ENCODE results near the gene IQCC. TPM values are rescaled to one million over a fixed set of nuclear protein-coding genes. Genes with fewer than 3 reads are reported as not detected.
"Not testable (repeated sequence)": the region's sequence is repeated elsewhere in the genome, so short reads cannot be mapped to it uniquely, and the experiment has no call there.

The IQCC gene
- total RNA-seq (2014; rRNA removed; shearing (Covaris generic)) = 2.9 and 5.6 TPM in 2 replicates

DNA sequence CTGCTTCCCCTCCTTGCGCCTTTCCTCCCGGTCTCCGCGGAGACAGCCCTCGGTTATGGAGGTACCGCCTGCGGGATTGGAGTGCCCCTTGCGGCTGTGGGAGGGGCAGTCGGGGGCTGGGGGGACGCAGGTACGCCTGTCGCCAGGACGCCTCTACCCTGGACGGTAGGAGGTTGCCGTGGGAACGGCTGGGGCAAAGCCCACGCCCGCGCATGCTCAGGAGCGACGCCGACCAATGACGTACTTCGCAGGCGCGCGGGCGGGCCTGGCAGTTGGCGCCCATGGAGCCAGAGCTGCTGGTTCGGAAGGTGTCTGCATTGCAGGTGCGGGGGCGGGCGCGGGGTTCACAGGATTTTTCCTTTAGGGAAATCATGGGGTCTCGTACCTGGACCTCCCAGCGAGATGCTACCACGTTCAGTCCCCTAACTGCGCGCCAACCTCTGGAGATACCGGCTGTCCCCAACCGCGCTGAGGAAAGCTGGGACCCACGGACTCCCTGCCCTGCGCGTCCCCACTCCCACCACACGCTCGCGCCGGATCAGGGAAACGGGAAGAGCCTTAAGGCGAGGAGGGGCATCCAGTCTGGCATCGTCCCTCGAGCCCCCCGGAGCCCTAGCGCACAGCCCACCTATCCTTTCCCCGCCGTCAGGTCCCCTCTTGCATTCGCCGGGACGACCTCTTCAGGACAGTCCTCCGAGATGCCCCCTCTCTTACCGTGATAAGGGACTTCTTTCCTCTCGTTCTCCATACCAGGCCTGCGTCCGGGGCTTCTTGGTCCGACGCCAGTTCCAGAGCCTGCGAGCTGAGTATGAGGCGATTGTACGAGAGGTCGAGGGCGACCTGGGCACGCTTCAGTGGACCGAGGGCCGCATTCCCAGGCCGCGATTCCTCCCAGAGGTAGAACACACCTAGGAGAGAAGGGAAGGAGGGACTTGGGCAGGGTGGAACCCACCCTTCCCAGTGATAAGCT is at the start of gene IQCC:
IQCC (plus strand) TSS at position 271 of the 970 bp plus-strand sequence; CDS start at position 282, 11 bp downstream.
- DNase-seq (ENCODE audit: low read depth) = peak; percentile 77

- DNase-seq (ENCODE audit: low read depth) = no peak
These were observed 46.3 kb upstream of the IQCC start for GRCh38 chr1:32159189-32159588.

GRCh38 chr1:32163405-32163804 is 42.1 kb upstream of the IQCC start:
- no peak for DNase-seq (ENCODE audit: low read depth)

GRCh38 chr1:32165633-32166032 is 39.8 kb upstream of the IQCC start:
- DNase-seq (ENCODE audit: low read depth) = not testable (repeated sequence)

DNA sequence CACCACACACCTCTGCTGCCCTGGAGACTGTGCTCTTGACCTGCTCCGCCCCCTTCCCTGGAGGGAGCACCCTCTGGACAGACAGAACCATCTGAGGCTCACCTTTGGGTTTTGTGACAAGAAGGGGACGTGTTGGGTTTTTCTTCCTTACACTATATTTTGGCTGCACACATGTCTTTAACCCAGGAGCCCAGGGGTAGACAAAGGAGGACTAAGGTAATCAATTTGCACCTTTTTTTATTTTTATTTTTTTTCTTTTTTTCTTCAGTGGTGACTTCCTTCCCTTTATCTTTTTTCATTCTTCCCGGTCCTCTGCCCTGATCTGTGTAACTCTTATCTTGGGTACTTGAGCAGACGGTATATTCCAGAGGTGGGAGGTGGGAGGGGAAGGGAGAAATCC is 34.5 kb upstream of the IQCC start:
- DNase-seq (ENCODE audit: low read depth) = no peak

- peak; percentile 40 for DNase-seq (ENCODE audit: low read depth)
These were observed 32.7 kb upstream of the IQCC start for GRCh38 chr1:32172621-32173245.

DNA sequence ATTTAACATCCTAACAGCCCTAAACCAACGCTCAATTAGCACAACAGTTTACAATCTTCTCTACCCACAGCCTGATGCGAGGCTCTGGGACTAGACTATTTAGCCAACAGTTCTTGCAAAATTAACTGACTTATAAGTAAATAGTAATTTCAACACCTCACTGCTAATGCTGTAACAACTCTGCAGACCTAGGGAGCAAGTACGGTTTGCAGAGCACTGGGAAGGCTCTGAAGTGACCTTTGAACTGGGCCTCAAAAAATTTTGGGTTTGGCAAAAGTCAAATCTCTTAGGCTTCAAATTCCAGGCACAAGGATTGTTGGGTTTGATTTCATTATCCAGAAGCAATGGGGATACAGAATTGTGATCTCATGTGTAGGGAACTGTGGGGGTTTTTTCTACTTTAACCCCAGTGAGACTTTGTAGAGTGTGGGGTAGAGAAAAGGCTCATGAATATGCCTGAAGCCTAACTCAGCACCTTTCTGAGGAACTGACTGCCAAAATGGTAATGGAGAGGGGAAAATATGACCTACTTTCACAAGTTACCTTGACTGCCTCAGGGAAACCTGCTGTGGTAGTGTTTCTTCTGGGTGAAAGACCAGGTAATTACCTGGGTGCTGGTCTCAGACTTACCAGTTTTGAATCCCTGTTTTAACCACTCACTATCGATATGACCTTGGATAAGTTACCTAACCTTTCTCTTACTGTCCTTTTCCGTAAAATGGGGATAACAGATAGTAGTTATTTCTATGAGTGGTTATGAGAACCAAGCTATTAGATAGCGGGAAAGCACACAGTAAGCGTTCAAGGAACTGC is 26.9 kb upstream of the IQCC start:
- no peak for DNase-seq (ENCODE audit: low read depth)

DNA sequence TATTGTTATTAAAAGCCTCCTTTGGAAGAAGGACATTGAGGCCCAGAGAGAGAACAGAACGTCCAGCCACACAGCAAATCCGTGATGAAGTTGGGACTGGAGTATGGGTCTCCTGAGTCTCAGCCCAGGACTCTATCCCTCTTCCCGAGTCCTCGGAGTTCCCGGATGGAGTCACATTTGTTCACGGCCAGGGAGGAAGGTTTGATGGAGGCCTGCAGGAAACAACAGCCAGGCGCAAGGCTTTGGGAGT is 26.4 kb upstream of the IQCC start:
- no peak for DNase-seq (ENCODE audit: low read depth)

GRCh38 chr1:32179443-32180185 is 25.9 kb upstream of the IQCC start, which contains the start of gene TXLNA:
Gene TXLNA (plus strand): TSS chr1:32179675. CDS start chr1:32180346, 671 bp downstream.
- peak; percentile 93 for DNase-seq (ENCODE audit: low read depth)

DNA sequence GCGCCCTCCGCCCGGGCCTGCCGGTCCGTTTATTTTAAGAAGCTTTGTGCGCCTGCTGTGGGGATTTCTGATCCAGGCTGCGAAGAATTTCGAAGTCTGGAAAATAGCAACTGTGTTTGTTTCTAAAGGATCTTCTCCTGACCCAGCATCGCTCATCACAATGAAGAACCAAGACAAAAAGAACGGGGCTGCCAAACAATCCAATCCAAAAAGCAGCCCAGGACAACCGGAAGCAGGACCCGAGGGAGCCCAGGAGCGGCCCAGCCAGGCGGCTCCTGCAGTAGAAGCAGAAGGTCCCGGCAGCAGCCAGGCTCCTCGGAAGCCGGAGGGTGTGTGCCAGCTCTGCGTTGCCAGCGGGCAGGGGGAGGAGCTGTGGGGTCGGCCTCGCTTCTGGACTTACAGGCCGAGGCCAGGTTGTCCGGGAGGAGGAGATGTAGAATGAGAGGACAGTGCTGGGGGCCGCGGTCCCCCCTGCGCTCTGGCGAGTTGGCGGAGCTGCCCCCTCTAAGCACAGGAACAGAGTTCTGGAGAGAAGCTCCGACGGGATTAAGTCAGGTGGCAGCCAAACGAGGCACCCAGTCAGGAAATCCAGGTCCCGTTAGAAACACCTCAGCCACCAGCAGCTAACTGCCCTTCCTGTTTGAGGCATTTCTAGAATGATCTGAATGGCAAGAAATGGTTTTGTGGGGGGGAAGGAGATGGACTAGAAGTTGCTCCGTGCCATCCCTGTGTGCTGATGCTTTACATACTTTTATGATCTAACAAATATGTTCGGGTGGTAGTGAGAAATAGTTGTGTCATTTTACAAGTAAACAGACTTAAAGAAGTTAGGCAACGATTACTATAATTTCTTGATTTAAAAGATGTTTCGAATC is 25.0 kb upstream of the IQCC start:
- DNase-seq (ENCODE audit: low read depth) = peak; percentile 58

DNA sequence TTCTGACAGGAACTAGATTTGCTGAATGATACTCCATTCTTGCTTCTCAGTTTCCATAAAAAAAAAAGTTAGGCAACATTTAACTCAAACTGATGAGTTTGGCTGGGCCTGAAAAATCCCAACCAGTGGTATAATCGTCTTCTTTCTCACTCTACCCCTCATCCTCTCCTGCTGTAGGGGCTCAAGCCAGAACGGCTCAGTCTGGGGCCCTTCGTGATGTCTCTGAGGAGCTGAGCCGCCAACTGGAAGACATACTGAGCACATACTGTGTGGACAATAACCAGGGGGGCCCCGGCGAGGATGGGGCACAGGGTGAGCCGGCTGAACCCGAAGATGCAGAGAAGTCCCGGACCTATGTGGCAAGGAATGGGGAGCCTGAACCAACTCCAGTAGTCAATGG is 24.4 kb upstream of the IQCC start:
- no peak for DNase-seq (ENCODE audit: low read depth)

- no peak for DNase-seq (ENCODE audit: low read depth)
These were observed 23.9 kb upstream of the IQCC start for GRCh38 chr1:32181563-32181962.

GRCh38 chr1:32182060-32182459 is 23.4 kb upstream of the IQCC start:
- DNase-seq (ENCODE audit: low read depth) = no peak

DNA sequence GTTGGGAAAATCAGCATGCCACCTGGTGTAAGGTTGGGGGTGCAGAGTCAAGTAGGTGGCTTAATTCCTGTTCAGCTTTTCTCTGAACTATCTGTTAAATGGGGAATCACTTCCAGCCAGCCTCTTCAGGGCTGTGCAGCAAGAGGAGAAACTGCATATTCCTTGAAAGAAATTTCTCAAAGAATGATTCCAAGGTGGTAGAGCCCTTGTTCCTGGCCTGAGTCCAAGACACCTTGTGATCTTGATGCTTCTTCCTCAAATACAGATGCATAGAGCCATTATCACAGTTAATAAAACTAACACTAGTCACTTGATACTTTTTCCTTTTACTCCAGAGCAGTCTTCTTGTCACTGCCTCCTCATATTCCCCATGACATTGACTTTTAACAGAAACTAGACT is 20.8 kb upstream of the IQCC start:
- DNase-seq (ENCODE audit: low read depth) = no peak

- no peak for DNase-seq (ENCODE audit: low read depth)
These were observed 19.4 kb upstream of the IQCC start for GRCh38 chr1:32186077-32186476.

DNA sequence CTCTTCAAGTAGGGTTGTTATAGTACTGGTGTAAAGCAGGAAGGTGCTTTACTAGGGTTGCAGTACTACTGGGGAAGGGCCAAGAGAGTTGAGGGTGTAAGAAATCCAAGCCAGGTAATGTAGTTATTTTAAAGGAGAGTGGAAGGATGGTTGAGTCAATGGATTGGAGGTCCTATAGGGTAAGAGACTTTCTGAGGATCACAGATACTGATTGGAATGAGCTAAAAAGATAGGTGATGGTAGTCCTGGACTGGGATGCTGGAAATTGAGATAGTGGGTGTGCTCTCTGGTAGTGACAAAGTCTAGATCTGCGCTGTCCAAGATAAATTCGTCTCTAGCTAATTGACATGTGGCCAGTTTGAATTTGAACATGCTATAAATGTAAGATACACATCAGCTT is 19.0 kb upstream of the IQCC start:
- no peak for DNase-seq (ENCODE audit: low read depth)

GRCh38 chr1:32187850-32188249 is 17.6 kb upstream of the IQCC start:
- no peak for DNase-seq (ENCODE audit: low read depth)

- no peak for DNase-seq (ENCODE audit: low read depth)
These were observed 13.1 kb upstream of the IQCC start for GRCh38 chr1:32192220-32192948.

DNA sequence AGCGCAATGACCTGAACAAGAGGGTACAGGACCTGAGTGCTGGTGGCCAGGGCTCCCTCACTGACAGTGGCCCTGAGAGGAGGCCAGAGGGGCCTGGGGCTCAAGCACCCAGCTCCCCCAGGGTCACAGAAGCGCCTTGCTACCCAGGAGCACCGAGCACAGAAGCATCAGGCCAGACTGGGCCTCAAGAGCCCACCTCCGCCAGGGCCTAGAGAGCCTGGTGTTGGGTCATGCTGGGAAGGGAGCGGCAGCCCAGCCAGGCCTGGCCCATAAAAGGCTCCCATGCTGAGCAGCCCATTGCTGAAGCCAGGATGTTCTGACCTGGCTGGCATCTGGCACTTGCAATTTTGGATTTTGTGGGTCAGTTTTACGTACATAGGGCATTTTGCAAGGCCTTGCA is 10.5 kb upstream of the IQCC start:
- no peak for DNase-seq (ENCODE audit: low read depth)

DNA sequence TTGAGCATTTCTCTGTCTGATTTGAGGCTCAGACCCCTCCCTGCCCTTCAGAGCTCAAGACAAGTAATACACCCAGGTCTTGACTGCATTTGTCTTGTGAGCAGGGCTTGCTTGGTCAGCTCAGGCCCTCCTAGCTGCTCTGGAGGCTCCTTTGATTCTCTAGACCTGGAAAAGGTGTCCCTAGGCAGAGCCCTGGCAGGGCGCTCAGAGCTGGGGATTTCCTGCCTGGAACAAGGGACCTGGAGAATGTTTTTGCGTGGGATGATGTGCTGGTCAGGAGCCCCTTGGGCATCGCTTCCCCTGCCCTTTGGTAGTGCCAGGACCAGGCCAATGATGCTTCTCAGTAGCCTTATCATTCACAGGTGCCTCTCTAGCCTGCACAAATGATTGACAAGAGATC is 9.9 kb upstream of the IQCC start:
- DNase-seq (ENCODE audit: low read depth) = no peak

All from RPMI7951 (cell line).